Measurements from ENCODE around the gene WNT1.

The WNT1 gene

GRCh38 chr12:48973531-48973930, 4.6 kb upstream of the WNT1 start:
- TF ChIP-seq, protein P1, sequence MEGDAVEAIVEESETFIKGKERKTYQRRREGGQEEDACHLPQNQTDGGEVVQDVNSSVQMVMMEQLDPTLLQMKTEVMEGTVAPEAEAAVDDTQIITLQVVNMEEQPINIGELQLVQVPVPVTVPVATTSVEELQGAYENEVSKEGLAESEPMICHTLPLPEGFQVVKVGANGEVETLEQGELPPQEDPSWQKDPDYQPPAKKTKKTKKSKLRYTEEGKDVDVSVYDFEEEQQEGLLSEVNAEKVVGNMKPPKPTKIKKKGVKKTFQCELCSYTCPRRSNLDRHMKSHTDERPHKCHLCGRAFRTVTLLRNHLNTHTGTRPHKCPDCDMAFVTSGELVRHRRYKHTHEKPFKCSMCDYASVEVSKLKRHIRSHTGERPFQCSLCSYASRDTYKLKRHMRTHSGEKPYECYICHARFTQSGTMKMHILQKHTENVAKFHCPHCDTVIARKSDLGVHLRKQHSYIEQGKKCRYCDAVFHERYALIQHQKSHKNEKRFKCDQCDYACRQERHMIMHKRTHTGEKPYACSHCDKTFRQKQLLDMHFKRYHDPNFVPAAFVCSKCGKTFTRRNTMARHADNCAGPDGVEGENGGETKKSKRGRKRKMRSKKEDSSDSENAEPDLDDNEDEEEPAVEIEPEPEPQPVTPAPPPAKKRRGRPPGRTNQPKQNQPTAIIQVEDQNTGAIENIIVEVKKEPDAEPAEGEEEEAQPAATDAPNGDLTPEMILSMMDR (IDR thresholded peaks at IDR 0.05; ENCODE audit: control insufficient read depth, extremely low read depth, insufficient read depth), result no peak
- DNase-seq (ENCODE audit: low read depth), result no peak
- no peak overlapping the region for H3K4me3 ChIP-seq (ENCODE audit: low read depth, low read length)

- DNase-seq (ENCODE audit: low read depth), result no peak
- no peak overlapping the region for H3K4me3 ChIP-seq (ENCODE audit: low read depth, low read length)
- TF ChIP-seq, protein P1 (IDR thresholded peaks at IDR 0.05; ENCODE audit: control insufficient read depth, extremely low read depth, insufficient read depth), result no peak
Measured at GRCh38 chr12:48973941-48974673, 4.0 kb upstream of the WNT1 start.

- TF ChIP-seq, protein P1 (IDR thresholded peaks at IDR 0.05; ENCODE audit: control insufficient read depth, extremely low read depth, insufficient read depth), result peak; percentile 68
- H3K4me3 ChIP-seq (ENCODE audit: low read depth, low read length), result no peak overlapping the region
- no peak for DNase-seq (ENCODE audit: low read depth)
Measured at GRCh38 chr12:48977290-48978281, 536 bp upstream of the WNT1 start.

- TF ChIP-seq, protein P1 (IDR thresholded peaks at IDR 0.05; ENCODE audit: control insufficient read depth, extremely low read depth, insufficient read depth), result no peak
Measured at GRCh38 chr12:48978741-48979601, 849 bp downstream of the WNT1 start.

DNA sequence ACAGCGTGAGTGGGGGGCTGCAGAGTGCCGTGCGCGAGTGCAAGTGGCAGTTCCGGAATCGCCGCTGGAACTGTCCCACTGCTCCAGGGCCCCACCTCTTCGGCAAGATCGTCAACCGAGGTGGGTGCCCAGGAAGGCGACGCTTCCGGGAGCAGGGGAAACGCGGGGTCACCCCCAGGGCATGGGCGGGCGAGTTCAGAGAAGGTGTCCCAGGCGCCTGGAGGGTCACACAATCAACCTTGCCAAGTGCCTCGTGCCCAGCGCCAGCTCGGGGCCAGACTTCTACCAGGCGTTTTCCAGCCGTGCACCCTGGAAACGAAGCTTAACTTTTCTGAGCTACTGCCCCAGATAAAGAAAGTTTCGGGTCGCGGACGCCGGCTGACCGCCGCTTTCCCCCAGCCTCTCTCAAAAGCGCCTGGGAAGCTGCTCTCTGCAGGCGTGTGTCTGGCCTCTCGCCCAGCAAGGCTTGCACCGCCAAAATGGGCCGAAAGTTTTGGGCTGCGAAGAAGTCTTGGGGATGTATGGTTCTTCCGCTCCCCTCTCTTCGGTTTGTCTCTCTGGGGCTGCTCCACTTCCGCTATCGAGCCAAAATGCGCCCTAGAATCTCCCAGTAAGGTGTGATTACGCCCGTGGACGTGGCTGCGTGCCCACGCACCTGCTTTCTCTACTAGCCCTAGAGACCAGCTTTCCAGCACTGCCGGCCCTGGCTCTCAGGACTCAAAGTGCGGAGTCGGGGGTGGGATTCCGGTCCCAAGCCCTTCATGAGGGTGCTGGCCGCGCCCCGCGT, 1.7 kb downstream of the WNT1 start:
- H3K4me3 ChIP-seq (ENCODE audit: low read depth, low read length), result no peak overlapping the region
- DNase-seq (ENCODE audit: low read depth), result no peak
- TF ChIP-seq, protein P1 (IDR thresholded peaks at IDR 0.05; ENCODE audit: control insufficient read depth, extremely low read depth, insufficient read depth), result no peak

More at GRCh38 chr12:48978741-48979601, 849 bp downstream of the WNT1 start:
- no peak overlapping the region for H3K4me3 ChIP-seq (ENCODE audit: low read depth, low read length)
- no peak for DNase-seq (ENCODE audit: low read depth)
